ENCODE measurements around the gene PFKFB3. TPM values are rescaled to one million over a fixed set of nuclear protein-coding genes. Genes with fewer than 3 reads are reported as not detected.
"Not testable (repeated sequence)": the region's sequence is repeated elsewhere in the genome, so short reads cannot be mapped to it uniquely, and the experiment has no call there.

Gene PFKFB3
- total and polyA plus RNA-seq, 2 experiments from 2014 or later: 14.5 to 23.7 TPM

DNA sequence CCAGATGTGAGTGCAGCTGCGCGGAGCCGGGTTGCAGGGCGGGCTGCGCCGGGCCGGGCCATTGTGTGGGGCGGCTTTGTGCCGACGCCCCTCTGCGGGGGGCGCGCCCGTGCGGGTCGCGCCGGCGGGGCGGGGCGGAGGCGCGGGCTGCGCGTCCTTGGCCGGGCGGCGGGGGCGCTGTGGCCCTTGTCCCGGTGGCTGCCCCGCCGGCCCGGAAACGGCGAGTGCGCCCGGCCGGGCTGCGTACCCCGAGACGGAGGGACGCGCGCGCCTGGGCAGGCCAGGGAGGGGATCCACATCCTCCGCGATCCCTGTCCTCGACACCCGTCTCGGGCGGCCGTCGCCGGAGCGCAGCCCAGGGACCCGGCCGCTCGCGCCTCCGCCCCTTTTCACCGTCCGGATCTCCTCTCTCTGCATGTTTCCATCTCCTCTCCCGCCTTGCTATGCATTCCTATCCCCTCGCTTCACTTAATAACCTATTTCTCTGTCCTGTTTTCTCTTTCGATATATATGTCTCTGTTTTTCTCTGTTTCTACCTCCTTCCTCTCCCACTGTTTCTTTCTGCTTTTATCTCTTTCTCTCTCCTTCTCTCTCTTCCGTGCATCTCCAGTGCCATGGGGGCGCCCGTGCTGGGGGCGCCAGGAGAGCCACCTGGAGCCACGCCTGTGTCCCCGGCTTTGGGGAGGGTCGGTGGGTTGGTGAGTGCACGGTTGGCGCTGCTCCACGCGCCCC is 765 bp downstream of the PFKFB3 start:
- no peaks in the 10 kb centered on the region for H3K36me3 ChIP-seq (ENCODE audit: low read depth)
- peaks cover 33% of the 10 kb centered on the region for H3K79me2 ChIP-seq (ENCODE audit: insufficient read depth)
- H3F3A ChIP-seq (ENCODE audit: insufficient read depth): 0 out of 2 replicates have a peak, but pooled peaks cover 5% of the 10 kb centered on the region
- peak overlapping the region; percentile 57 for H2AFZ ChIP-seq
- peak; percentile 84 for DNase-seq
- in situ Hi-C loops (cut with MboI): loop anchor here (10.0 kb wide), 1 partner anchor 191 kb away; no protein-coding TSS in a partner anchor
- H3K9ac ChIP-seq: peak overlapping the region; percentile 95
- no peaks in the 10 kb centered on the region for H3K9me3 ChIP-seq (ENCODE audit: low read depth)
- H4K20me1 ChIP-seq (ENCODE audit: insufficient read depth): 0 out of 2 replicates have a peak, but pooled peaks cover 4% of the 10 kb centered on the region
- peaks cover 17% of the 10 kb centered on the region for H3K4me1 ChIP-seq (ENCODE audit: insufficient read depth)
- H3K4me3 ChIP-seq: peak overlapping the region; percentile 99
- H3K4me2 ChIP-seq (ENCODE audit: unreplicated experiment): peak overlapping the region; percentile 98
- peak overlapping the region; percentile 87 for H3K27ac ChIP-seq
- TF ChIP-seq EZH2phosphoT487 (IDR thresholded peaks at IDR 0.05; ENCODE audit: insufficient read depth, low read depth) (no peak), EZH2 (IDR thresholded peaks at IDR 0.05; ENCODE audit: insufficient read depth, poor library complexity, severe bottlenecking) (no peak)
- 0 to 1% methylated on average over 25 to 36 of the region's 76 CpGs for WGBS, 2 experiments (ENCODE audit: low coverage in 1 of 2, low lambda C conversion rate in 2 of 2, missing lambda C conversion rate in 2 of 2)
- H3K27me3 ChIP-seq (replicated peaks; ENCODE audit: insufficient read depth): no peaks in the 10 kb centered on the region
- no peaks in the 10 kb centered on the region for H3K9me2 ChIP-seq (ENCODE audit: insufficient read depth)

DNA sequence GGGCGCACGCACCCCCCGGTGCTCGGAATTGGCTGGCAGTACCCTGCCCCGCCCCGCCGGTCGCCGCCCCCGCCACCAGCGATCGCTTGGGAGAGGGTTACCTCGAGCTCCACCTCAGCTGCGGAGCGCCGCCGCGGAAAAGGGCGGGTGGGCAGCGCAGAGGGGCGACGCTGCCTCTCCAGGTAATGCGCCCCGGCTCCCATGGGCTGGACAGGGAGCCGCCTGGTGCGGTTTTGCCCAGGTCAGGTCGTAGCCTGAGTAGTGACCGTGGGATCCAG is 1.3 kb downstream of the PFKFB3 start:
- Histone ChIP-seq H2AFZ (peak overlapping the region; percentile 57; the same call in 1 of the 2 replicates), H3K79me2 (ENCODE audit: insufficient read depth) (peaks cover 38% of the 10 kb centered on the region), H3K27me3 (replicated peaks; ENCODE audit: insufficient read depth) (no peaks in the 10 kb centered on the region), H3F3A (ENCODE audit: insufficient read depth) (0 out of 2 replicates have a peak, but pooled peaks cover 5% of the 10 kb centered on the region), H3K9me3 (ENCODE audit: low read depth) (no peaks in the 10 kb centered on the region), H3K4me2 (ENCODE audit: unreplicated experiment) (peak overlapping the region; percentile 87), H3K36me3 (ENCODE audit: low read depth) (no peaks in the 10 kb centered on the region), H3K4me1 (ENCODE audit: insufficient read depth) (peaks cover 17% of the 10 kb centered on the region), H3K9me2 (ENCODE audit: insufficient read depth) (no peaks in the 10 kb centered on the region), H3K4me3 (peak overlapping the region; percentile 99), H3K27ac (peak overlapping the region; percentile 87), H4K20me1 (ENCODE audit: insufficient read depth) (0 out of 2 replicates have a peak, but pooled peaks cover 4% of the 10 kb centered on the region), H3K9ac (peak overlapping the region; percentile 95)
- in situ Hi-C loops (cut with MboI): loop anchor here (10.0 kb wide), 1 partner anchor 191 kb away; no protein-coding TSS in a partner anchor
- WGBS, 2 experiments (ENCODE audit: low coverage in 1 of 2, low lambda C conversion rate in 2 of 2, missing lambda C conversion rate in 2 of 2): 0 to 1% methylated on average over 11 to 26 of the region's 28 CpGs
- DNase-seq: peak; percentile 45
- TF ChIP-seq EZH2phosphoT487 (IDR thresholded peaks at IDR 0.05; ENCODE audit: insufficient read depth, low read depth) (no peak), EZH2 (IDR thresholded peaks at IDR 0.05; ENCODE audit: insufficient read depth, poor library complexity, severe bottlenecking) (no peak)

DNA sequence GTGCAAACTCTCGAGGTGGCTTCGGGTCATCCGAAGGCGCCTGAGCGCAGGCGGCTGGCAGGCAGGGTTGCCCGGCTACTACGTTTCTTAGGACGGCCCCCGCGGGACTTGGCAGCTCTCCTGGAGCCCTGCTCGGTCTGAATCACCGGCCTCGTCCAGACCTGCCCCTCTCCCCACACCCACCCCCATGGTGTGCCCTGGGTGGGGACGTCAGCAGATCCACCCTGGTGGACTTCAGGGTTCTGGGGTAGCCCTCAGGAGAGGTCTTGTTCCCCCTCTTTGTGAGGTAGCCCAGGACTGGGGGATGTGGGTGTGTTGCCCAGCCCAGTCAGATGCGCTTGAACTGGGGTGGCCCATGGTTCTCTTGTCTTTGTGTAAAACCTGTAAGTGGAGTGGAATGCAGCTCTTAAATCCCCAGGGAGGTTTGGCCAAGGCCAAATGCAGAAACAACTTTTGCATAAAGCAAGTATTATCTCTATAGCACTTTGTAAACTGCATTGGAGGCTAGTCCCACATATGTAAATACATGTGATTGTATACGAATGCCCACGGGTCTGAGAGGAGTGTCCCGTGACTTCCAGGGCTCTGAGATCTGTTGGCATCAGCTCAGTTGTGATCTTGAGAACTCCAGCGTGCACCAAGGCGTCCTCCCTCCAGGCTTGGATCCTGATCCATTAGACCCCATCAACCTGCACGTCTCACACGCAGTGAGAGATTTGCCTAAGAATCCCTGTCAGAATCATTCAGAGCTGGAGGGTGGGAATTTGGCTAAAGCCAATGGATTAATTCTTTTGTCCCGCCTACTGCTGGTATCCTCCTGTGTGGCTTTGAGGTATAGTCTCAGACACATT is 1.8 kb downstream of the PFKFB3 start:
- H3K79me2 ChIP-seq (ENCODE audit: insufficient read depth): peaks cover 44% of the 10 kb centered on the region
- peak; percentile 94 for DNase-seq
- no peak for TF ChIP-seq EZH2phosphoT487 (IDR thresholded peaks at IDR 0.05; ENCODE audit: insufficient read depth, low read depth)
- no peak for TF ChIP-seq EZH2 (IDR thresholded peaks at IDR 0.05; ENCODE audit: insufficient read depth, poor library complexity, severe bottlenecking)
- H3K9me3 ChIP-seq (ENCODE audit: low read depth): no peaks in the 10 kb centered on the region
- H2AFZ ChIP-seq: no peak overlapping the region
- peak overlapping the region; percentile 87 for H3K27ac ChIP-seq
- peak overlapping the region; percentile 87 for H3K4me2 ChIP-seq (ENCODE audit: unreplicated experiment)
- no peaks in the 10 kb centered on the region for H3K9me2 ChIP-seq (ENCODE audit: insufficient read depth)
- 32 to 39% methylated on average over 17 to 21 of the region's 24 CpGs for WGBS, 2 experiments (ENCODE audit: low coverage in 1 of 2, low lambda C conversion rate in 2 of 2, missing lambda C conversion rate in 2 of 2)
- H4K20me1 ChIP-seq (ENCODE audit: insufficient read depth): 0 out of 2 replicates have a peak, but pooled peaks cover 4% of the 10 kb centered on the region
- H3K27me3 ChIP-seq (replicated peaks; ENCODE audit: insufficient read depth): no peaks in the 10 kb centered on the region
- H3K4me1 ChIP-seq (ENCODE audit: insufficient read depth): peaks cover 17% of the 10 kb centered on the region
- peak overlapping the region; percentile 99 for H3K4me3 ChIP-seq
- H3K9ac ChIP-seq: peak overlapping the region; percentile 95
- H3K36me3 ChIP-seq (ENCODE audit: low read depth): no peaks in the 10 kb centered on the region
- in situ Hi-C loops (cut with MboI): loop anchor here (10.0 kb wide), 1 partner anchor 190 kb away; no protein-coding TSS in a partner anchor
- 0 out of 2 replicates have a peak, but pooled peaks cover 5% of the 10 kb centered on the region for H3F3A ChIP-seq (ENCODE audit: insufficient read depth)

DNA sequence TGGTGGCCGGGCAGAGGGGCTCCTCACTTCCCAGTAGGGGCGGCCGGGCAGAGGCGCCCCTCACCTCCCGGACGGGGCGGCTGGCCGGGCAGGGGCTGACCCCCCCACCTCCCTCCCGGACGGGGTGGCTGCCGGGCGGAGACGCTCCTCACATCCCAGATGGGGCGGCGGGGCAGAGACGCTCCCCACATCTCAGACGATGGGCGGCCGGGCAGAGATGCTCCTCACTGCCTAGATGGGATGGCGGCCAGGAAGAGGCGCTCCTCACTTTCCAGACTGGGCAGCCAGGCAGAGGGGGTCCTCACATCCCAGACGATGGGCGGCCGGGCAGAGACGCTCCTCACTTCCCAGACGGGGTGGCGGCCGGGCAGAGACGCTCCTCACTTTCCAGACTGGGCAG is 3.8 kb downstream of the PFKFB3 start:
- not testable (repeated sequence) for DNase-seq; H3K27ac ChIP-seq; H3K9me2 ChIP-seq (ENCODE audit: insufficient read depth); H2AFZ ChIP-seq; H3K9ac ChIP-seq; H3K4me3 ChIP-seq; H3K9me3 ChIP-seq (ENCODE audit: low read depth); H3K27me3 ChIP-seq (replicated peaks; ENCODE audit: insufficient read depth); H4K20me1 ChIP-seq (ENCODE audit: insufficient read depth); H3F3A ChIP-seq (ENCODE audit: insufficient read depth); H3K36me3 ChIP-seq (ENCODE audit: low read depth); H3K4me2 ChIP-seq (ENCODE audit: unreplicated experiment)
- in situ Hi-C loops (cut with MboI): loop anchor here (10.0 kb wide), 1 partner anchor 188 kb away; no protein-coding TSS in a partner anchor
- H3K4me1 ChIP-seq (ENCODE audit: insufficient read depth): peaks cover 18% of the 10 kb centered on the region
- H3K79me2 ChIP-seq (ENCODE audit: insufficient read depth): peaks cover 53% of the 10 kb centered on the region
- 90 to 95% methylated on average over 2 to 13 of the region's 29 CpGs for WGBS, 2 experiments (ENCODE audit: low coverage in 1 of 2, low lambda C conversion rate in 2 of 2, missing lambda C conversion rate in 2 of 2)
